HG03469 (cell line): ENCODE measurements around the gene ABCA8.
"Not testable (repeated sequence)": the region's sequence is repeated elsewhere in the genome, so short reads cannot be mapped to it uniquely, and the experiment has no call there.

Experiments
- ATAC-seq: cut with Tn5 transposase; IDR thresholded peaks from one replicate; pipeline ENCODE4 v1.9.1; 2021; ENCODE audit warnings: mild to moderate bottlenecking, moderate library complexity, moderate number of reproducible peaks; ENCODE audit not compliant: unreplicated experiment

ABCA8 gene

DNA sequence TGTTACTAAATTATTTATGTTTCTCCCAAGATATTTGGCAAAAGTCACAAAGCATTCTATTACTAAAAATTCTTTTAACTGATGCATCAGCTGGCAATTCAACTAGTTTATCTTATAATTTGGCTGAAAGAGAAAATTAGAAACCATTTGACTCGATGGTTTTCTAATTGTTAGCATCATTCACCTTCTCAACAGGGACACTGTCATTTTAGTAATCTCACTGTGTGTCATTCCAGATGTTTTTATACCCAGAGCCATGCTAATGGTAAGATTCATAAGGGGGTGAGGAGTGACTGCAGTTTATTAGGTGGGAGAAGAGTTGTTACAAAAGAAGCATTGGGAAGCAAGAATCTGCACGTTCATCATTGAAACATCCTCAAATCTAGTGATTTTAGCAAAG lies 124.9 kb downstream of the ABCA8 start:
- ATAC-seq: no peak

- ATAC-seq: no peak
Observed at GRCh38 chr17:68829211-68829610, 126.0 kb downstream of the ABCA8 start.

DNA sequence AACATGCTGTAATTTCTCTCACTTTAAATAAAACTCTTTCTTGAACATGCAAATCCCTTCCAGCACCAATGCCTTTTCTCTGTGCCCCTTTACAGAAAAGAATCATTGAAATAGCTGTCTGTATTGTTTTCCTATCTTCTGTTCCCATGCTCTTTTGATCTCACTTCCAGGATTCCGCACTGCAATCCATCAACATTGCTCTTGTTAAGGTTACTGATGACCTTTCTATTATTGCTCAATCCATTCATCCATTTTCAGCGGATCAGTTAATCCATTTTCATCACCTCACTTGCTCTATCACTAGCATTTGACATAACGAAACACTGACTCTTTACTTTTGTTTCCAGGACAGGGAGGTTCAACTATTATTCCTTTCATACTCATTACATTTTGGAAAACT lies 130.5 kb downstream of the ABCA8 start:
- ATAC-seq: no peak

GRCh38 chr17:68824185-68824584 lies 131.0 kb downstream of the ABCA8 start:
- ATAC-seq: not testable (repeated sequence)

DNA sequence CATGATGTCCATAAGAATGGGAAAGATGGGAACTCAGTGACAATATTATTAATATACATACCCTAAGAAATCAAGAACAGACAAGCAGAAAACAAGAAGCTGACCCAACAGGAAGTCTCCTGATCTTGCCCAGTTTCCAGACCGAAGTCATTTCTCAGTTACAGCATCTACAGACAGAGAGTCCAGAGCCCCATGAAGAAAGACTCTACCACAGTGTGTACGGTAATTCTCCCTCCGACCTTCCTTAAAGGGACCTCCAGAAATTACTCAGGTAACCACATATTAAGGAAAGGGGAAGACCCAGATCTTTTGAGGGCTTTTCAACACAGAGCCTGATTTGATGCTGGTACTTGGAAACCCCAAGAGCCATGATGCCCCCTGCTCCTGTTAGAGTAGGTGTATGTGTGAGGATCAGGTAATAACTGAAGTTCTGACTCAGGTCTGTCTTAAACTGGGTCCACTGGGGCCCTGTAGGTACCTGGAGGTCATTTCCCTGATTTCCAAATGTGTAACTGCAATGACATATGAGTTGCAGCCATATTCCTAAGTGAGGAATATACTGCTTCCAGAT lies 132.4 kb downstream of the ABCA8 start:
- no peak for ATAC-seq

DNA sequence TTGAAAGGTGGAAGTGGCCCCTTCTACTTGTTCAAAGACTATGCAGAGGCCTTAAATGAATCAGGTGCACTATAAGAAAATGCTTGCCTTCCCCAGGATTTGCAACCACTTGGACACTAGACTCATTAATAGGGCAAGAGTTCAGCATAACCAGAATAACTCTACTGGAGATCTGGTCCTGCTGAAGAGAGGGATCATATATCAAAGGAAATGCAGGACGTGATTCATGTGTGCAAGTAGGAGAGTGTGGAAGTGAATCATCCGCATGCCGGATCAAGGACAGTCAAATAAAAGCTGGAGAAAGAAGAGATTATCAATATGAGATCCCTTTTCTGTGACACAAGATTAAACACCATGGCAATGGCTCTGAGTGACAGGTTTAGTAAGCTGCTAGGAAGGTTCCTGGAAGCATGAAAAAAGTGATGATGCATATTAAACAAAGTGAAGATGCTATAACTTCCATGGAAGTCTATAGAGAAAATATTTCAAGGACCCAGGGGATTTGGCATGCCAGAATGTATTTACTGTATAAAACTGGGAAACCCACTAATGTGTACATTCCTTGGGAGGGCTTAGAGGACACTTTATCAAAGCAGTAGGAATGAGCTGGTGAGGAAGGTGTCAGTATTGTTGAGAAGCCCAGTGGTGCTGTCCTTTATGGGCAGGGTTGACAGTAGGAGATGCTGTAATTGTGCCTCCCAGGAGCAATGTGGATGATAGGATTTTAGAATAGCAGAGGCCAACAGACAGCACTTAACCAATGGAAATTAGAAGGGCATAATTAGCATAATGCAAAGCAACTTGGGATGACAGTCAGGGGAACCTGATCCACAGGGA lies 133.1 kb downstream of the ABCA8 start:
- ATAC-seq: no peak

DNA sequence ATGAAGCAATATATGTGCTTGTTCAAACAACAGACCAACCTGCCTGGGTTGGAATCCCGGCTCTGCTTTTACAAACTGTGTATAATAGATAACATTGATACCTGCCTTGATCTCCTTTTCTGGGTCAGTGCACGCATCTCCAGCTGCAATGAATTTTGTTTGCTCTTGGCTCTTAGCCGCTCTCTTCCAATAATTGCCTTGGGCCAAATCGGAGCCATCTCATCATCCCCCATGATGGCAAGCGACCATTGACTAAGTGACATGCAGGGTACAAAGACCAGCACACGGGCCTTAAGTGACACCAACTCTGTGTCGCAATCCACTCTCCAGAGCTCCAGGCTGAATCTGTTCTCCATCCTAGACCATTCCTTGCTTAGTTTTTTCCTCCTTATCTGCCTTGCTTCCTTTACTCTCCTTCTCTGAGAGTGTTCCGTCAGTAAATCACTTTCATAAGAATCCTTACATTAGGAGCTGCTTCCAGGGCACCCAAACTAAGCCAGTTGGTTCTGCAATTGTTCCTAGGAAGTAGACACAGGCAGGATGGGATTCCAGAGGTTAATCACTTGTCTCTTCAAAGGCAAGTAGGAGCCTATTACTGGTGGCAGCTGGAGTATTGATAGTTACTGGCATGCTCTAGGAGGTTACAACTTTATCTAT lies 134.2 kb downstream of the ABCA8 start:
- no peak for ATAC-seq

DNA sequence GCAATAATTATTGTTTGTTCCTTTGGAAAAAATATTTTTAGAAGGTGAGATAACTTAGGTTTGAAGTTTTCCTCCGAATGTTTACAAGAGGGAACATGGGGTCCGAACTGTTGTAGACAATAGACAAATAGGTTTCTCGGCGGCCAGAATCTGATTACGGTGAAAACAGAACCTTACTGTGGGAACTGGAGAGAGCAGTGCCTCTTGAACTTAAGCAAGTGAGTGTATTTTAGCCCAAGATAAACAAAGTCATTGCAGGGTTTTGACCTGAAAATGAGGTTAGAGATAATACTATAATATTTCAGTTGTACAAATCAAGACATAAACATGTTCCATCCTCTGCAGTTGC lies 134.7 kb downstream of the ABCA8 start:
- ATAC-seq: no peak

GRCh38 chr17:68819465-68819864 lies 135.7 kb downstream of the ABCA8 start:
- no peak for ATAC-seq
